ENCODE results near the gene AFDN.

Gene AFDN

DNA sequence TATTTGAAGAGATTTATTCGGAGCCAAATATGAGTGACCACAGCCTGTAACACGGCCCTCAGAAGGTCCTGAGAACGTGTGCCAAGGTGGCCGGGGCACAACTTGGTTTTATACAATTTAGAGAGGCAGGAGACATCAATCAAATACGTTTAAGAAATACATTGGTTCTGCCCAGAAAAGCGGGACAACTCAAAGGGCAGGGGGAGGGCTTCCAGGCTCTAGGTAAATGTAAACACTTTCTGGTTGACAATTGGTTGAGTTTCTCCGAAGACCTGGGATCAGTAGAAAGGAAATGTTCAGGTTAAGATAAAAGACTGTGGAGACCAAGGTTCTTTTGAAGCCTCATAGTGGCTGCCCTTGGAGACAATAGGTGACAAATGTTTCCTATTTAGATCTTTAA lies 151.9 kb downstream of the AFDN start:
- no peak for DNase-seq (ENCODE audit: low spot score)

DNA sequence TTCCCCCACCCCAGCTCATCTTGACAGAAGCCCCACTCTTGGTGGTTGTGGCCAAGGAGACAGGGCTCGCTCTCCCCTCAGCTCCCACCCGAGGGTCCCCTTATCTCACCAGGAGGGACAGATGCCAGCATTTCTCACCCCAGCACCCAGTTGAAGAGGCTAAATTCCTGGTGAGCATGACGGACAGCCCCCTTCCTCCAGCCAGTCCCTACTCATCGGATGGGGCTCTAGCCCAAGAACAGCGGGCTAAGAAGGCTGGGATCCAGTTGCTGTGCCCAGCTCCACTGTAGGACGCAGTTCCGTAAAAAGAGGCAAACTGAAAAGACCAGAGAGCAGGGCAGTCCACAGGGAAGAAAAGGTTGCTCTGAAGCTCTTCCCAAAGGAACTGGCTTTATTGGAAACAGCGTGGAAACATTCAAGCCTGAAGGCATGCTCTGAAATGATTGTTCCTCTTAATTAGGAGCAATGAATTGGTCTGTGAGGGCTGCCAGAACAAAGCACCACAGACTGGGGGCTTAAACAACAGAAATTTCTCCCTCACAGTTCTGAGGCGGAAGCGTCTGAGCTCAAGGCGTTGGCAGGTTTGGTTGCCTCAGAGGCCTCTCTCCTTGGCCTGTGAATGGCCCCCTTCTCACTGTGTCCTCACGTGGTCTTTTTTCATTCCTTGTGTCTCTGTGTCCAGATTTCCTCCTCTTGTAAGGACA lies 152.9 kb downstream of the AFDN start:
- DNase-seq (ENCODE audit: low spot score) = no peak

DNA sequence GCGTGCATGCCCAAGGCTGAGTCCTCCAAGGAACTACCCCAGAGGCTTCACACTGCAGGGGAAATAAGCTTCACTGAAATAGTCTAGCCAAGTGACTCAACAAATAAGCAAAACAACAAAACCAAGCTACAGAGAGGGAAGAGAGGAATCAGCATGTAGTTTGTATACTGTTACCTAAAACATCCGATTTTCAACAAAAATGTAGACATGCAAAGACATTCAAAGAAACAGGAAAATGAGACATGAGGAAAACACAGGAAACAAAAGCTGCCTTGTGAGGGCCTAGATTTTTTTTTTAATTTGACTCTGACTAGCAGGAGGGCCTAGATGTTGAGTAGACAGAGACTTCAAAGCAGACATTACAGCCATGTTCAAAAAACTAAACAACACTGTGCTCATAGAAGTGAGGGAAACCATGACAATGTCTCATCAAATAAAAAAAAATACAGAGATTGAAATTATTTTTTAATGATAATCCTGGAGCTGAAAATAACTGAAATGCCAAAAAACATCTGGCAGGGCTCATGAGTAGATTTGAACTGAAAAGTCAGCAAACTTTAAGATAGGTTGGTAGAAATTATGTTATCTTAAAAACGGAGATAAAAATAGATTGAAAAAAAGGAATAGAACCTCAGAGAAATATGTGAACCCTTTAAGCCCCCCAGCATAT lies 154.3 kb downstream of the AFDN start:
- DNase-seq (ENCODE audit: low spot score) = no peak

DNA sequence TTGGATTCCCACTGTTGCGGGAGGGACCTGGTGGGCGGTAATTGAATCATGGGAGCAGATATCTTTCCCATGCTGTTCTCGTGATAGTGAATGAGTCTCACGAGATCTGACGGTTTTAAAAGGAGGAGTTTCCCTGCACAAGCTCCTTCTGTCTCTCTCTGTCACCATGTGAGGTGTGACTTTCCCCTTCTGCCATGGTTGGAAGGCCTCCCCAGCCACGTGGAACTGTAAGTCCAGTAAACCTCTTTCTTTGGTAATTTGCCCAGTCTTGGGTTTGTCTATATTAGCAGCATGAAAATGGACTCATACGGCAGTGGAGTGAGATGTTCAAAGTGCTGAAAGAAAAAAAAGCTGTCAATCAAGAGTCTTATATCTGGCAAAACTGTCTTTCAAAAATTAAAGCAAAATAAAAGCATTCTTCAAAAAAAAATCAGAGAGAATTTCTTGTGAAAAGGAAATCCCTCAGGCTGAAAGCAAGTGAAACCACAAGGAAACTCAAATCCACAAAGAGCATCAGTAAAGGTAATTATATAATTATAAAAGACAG lies 155.3 kb downstream of the AFDN start:
- no peak for DNase-seq (ENCODE audit: low spot score)

DNA sequence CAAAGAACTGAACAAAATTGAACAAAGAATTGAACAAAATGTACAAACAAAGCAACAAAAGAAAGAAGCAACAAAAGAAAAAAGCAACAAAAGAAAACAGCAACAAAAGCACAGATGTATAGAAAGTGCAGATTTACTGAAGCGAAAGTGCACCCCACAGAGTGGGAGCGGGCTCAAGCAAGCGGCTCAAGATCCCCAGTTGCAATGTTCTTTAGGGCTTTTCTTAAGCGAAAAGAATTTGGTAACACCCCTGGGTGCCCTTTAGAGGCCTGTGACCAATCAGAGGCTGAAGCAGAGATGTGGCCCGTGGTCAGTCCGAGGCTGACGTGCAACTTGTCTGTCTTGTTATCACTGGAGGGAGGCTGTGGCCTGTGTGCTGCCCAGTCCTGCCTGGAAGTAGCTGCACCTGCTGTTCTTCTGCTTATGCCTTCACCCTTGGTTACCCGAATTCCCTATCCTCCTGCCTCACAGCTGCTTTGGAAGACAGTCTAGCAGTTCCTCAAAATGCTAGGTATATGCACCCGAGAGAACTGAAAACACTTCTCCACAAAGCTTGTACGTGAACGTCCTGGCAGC lies 157.5 kb downstream of the AFDN start:
- no peak for DNase-seq (ENCODE audit: low spot score)

DNA sequence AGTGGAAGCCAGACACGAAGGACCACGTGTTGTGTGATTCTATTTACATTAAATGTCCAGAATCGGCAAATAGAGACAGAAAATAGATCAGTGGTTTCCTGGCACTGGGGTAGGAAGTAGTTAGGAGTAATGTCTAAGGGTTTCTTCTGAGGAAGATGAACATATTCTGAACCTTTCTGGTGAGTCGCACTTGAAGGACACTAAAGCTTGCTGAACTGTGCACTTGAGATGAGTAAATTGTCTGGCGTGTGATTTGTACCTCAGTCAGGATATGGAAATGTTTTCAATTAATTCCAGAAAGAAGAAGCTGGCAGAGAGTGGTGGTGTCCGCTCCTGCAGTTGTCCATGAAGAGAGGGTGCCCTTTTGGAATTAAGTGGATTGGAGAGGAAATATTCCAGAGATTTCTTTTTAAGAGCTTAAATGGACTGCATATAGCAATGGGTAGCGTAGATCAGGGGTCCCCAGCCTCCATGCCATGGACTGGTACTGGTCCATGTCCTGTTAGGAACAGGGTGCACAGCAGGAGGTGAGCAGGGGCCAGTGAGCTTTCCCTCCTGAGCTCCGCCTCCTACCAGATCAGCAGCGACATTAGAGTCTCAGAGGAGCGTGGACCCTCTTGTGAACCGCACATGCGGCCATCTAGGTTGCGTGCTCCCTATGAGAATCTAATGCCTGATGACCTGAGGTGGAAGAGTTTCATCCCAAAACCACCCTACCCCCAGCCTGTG lies 158.3 kb downstream of the AFDN start:
- DNase-seq (ENCODE audit: low spot score) = no peak

DNA sequence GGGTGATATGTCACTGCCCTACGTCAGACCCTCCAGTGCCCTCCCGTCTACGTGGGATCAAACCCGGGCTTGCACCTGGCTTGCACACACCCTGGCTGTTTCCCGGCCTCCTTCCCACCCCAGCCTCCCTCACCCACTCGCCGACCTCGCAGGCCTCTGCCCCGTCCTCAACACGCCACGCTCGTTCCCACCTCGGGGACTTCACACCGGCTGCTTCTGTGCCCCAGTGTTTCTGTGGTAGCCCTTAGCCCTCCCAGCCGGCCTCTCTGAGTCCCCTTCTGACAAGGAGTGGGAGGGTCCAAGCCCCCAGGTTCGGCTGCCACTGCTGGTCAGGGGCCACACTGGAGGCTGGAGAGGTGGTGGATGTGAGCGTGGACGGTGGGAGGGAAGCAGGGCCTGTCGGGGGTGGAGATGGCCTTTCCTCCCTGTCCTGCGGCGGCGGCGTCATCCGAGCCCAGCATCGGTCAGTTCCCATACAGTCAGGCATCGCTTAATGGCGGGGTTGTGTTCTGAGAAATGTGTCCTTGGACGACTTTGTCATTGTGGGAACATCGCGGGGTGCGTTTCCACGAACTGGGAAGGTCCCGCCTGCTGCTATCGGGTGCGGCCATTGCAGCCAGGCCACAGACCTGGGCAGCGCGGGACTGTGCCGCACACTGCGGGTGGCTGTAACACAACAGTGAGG lies 159.3 kb downstream of the AFDN start:
- no peak for DNase-seq (ENCODE audit: low spot score)

DNA sequence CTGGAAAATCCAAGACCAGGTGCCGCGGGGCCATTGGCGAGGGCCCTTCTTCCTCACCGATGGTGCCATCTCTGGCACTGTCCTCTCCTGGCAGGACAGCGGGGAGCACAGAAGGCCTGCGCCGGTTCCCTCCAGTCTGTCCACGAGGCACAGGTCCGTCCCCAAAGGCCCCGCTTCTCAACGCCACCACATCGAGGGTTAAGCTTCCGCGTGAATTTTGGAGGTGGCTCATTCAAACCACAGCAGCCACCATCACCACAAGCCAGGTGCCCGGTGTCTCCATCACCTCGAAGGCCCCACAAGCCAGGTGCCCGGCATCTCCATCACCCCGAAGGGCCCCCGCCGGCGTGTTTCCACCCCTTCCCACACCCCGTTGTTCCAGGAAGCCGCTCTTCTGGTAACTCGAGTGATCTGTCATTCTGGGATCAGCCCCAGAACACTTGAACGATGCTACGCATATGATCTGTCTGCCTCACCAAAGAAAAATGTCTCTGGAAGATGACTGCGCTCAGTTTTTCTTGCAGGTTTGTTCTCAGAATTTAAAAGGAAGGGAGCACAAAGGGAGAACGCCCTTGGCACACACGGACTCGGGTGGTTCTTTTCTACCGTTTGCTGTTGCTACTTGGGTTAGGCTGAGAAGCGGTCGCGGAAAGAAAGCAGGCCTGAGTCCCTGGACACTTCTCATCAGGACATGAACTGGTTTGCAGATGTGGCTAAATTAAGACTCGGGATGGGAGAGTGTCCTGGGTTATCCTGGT lies 160.9 kb downstream of the AFDN start:
- no peak for DNase-seq (ENCODE audit: low spot score)

DNA sequence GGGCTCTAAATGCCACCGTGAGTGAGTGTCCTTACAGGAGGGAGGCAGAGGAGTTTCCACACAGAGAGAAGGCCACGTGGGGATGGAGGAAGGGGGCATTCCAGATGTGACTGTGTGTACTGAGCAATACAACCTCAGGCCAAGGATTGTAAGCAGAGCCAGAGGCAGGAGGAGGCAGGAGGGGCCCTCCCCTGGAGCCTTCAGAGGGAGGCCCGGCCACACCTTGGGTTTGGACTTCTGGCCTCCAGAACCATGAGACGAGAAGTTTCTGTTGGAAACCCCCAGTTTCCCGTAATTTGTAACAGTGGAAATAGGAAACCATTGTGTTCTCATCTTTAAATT lies 161.4 kb downstream of the AFDN start:
- DNase-seq (ENCODE audit: low spot score) = no peak

DNA sequence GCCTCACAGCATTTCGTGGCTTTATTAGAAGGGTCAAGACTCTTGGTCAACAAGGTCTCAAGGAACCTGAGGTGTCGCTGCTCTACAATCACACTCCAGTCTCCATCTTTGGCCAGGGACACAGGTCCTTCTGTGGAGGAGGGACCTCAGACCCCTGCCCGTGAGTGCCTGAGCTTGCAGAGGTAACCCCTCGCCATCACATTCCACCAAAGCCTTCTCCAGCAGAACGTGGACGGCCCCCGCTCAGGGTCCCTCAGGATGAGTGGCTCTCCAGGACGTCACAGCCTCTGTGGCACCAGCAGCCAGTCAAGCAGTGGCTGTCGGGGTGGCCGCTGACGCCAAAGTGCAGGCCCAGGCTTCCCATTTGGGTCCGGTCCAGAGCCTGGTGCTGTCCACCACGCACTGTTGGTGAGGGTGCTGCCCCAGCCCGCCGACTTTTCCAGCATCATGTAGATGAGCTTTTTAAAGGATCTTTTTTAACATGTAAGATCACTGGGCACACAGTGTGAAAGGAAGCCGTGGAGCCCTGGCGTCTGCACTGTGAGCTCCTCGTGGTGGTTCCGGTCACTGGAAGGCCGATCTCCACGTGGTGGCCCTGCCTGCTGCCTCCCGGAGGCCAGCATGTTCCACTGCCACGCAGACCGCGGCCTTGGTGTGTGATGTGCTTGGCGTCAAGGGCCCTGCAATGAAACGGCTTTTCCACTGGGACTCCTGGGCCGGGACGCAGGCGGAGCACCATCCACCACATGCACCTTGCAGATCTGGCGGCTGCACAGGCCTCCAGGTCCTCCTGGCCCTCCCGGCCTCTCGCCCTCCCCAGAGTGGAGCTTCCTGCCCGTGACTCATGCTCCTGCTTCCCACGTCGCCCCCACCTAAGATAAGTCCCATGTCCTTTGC lies 162.5 kb downstream of the AFDN start:
- DNase-seq (ENCODE audit: low spot score) = no peak

DNA sequence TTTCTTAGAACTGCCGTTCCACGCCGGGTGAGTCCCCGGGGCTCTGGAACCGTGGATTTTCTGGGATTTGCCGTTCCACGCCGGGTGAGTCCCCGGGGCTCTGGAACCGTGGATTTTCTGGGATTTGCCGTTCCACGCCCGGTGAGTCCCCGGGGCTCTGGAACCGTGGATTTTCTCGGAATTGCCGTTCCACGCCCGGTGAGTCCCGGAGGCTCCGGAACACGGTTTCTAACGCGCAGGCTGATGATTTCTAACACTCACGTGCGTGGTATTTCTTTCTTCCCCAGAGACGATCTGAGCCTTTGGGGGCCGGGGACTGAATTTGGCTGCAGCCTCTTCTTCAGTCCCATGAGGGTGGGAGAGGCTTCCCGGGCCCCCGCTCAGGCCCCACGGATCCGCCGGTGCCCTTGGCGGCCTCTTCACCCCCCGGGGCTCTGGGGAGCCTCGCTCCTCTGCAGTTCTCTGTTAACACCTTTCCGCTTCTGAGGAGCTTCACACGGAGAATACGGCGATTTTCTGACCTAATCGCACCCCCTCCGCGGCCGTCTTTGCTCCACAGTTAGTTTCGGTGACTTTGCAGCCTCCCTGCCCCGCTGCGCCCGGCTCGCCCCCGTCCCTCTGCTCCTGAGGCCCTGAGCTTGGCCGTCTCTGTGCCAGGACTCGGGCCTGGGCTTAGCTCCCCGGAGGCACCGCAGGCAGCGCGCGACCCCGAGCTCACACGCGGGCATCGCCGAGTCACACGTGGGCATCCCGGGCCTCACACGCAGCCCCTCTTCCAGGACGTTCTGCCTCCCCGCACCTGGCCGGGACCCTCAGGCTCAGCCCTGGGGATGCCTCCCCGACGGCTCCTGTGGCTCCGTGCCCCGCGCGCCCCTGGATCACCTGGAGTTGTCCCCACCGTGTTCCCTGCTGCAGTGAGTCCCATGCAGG lies 163.6 kb downstream of the AFDN start:
- no peak for DNase-seq (ENCODE audit: low spot score)

DNA sequence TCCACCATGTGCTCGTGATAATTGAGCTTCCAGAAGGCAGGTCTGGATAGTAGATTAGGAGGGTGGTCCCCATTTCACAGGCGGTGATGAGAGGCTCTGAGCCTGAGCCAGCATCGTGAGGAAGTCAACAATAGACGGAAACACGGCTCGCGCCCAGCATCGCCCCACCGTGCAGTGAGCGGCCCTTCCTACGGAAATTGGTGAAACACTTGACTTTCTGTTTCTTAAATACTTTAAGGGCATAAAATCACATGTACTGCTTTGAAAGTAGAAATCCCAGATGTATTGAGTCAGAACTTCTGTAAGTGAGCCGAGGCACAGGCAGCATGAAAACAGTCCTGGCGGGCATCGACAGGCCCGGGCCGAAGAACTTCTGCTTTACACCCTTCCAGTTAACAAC lies 166.5 kb downstream of the AFDN start:
- no peak for DNase-seq (ENCODE audit: low spot score)

DNA sequence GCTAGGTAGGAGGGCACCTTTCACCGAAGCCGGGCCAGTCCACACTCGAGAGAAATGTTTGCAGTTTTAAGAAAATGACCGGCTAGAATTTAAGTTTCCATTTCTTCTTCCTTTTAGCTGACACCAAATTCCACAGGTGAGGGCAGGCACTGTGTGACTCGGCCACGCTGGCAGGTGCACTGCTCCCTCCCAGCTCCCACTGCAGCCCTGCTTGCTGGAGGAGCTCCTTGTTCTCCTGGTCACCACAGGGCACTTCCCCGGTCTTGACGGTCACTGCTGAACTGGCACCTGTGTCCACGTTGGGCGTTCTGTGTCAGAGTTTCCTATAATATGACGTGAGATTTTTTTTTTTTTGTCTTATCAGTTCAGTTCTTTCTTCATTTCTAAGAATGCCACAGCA lies 167.1 kb downstream of the AFDN start:
- no peak for DNase-seq (ENCODE audit: low spot score)

DNA sequence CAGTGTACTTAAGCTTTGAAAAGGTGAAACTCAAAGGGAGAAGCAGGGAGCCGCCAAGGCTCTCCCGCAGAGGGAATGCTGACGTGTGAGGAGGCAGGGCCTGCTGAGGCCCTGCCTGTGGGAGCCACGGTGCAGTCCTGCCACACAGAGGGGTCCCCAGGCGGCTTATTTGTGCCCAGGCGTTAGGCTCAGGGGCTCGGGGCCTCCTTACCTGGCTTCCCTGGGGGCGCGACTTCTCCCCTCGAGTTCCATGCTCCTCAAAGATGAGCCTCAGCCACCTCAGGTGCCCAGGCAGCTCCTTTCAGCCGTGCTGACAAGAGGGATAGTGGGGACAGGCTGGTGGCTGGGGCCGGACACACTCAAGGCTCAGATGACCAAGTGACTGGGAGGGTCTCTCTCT lies 168.6 kb downstream of the AFDN start:
- no peak for DNase-seq (ENCODE audit: low spot score)

DNA sequence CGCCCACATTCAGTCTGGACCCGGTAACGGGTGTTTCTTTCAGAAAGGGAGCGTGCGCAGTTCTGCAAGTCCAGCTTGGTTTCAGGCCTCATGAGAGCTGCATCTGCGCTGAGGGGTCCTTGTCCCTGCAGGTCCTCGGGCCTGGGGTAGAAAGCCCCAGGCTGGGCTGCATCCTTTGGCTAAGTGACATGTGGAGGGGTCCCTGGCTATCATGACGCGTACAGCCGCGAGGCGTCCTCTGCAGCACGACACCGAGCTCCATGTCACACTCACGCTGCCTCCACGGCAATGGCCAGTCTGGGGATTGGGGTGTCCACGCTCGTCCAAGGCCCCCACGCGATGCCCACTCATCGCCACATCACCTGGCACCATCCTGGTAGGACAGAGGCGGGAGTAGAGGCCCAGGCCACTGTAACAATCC lies 169.0 kb downstream of the AFDN start:
- no peak for DNase-seq (ENCODE audit: low spot score)

DNA sequence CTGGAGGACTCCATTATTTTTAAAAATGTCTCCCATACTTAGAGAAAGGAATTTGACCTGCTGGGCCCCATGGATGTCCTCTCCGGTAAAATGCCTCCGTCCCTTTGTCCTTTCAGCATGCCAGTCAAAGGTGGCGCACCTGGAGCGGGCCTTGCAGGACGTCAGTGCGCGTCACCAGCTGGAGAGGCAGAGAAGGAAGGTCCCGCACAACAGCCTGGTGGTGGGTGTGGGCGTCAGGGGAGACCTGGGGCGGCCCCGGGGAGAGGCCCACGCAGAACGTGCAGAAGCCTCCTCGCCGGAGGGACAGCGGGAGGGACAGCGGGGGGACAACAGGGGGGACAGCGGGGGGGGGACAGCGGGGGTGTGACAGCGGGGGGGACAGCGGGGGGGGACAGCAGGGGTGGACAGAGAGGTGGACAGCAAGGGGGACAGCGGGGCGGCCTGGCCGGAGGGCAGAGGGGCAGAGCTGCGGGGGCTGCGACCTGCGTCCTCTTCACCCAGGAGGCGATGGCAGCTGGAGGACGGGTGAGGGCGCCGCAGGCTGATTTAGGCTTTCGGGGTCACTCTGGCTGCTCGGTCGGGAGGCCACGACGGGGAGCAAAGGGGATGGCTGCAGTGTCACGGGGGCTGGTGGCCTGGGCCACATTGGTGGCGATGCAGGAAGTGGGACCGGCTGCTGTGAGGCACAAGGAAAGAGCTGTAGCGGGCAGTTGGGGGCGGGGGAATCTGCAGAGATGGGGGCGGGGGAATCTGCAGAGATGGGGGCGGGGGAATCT lies 169.9 kb downstream of the AFDN start:
- no peak for DNase-seq (ENCODE audit: low spot score)

DNA sequence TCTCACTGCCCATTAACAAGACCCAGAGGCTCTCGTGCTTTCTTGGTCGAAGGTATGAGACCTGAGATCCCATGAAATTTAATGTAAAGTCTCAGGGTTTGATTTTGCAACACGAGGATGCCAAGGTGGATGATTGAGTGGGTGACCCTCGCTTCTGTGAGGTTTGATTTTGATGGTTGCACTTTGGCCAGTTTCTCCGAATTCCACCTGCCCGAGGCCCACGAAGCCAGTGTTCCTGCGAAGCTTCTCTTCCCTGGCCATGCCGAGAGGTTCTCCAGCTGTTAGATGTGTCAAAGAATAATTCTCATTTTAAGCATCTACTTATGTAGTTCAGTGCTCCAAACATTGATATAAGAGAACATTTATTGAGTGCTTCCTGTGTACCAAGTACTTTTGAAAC lies 170.9 kb downstream of the AFDN start, which contains the start of gene KIF25:
Gene KIF25, plus strand, starts transcription at position 30 of the 400 bp plus-strand sequence. CDS start 31,915 bp downstream, outside the sequence.
- no peak for DNase-seq (ENCODE audit: low spot score)

DNA sequence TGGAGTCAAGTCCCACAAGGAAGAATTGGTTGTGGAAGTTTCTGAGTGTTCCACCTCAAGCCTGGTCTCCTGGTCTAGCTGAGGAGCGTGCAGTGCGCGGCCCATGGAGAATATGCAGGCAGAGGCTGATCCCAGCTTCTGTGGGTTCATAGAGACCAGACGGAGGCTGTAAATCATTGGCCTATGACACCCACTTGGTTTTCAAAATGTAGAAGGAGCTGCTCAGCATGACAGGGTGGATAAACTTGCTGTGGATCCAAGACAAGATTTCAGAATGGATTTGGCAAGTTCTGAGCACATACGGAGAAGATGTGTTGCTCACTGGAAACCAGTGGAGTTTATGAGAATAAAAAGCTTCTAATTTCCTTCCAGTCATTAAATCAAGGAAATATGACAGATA lies 171.5 kb downstream of the AFDN start:
- DNase-seq (ENCODE audit: low spot score) = no peak
